ENCODE data around the gene SPACA7. TPM values are rescaled to one million over a fixed set of nuclear protein-coding genes. Genes with fewer than 3 reads are reported as not detected.

The SPACA7 gene
- total and polyA plus RNA-seq, 10 of the 15 experiments (the other 5 are each of a cell fraction or from before 2014, with no cell fraction given): not detected

GRCh38 chr13:112465251-112466131, 89.3 kb downstream of the SPACA7 start:
- DNase-seq (ENCODE audit: low read depth, low spot score) (no peak), FAIRE-seq (no peak), ATAC-seq (no peak)
- Histone ChIP-seq H3K4me2 (ENCODE audit: control insufficient read depth, insufficient read depth) (no peak overlapping the region), H3K4me3 (no peak overlapping the region), H3K27ac (ENCODE audit: control insufficient read depth, insufficient read depth) (no peak overlapping the region), H3K4me1 (ENCODE audit: control insufficient read depth, insufficient read depth, low read length) (no peaks in the 10 kb centered on the region), H3K36me3 (ENCODE audit: control insufficient read depth in 2 of 2, insufficient read depth in 2 of 2, low read length in 1 of 2) (no peaks in the 10 kb centered on the region), H3K79me2 (ENCODE audit: control insufficient read depth, insufficient read depth, low read length) (no peaks in the 10 kb centered on the region), H3K9me3 (replicated peaks; ENCODE audit: control insufficient read depth, insufficient read depth, low read length) (no peaks in the 10 kb centered on the region; the same call in 2 of the 3 replicates), H3K9ac (ENCODE audit: control insufficient read depth, insufficient read depth, low read length) (no peak overlapping the region), H2AFZ (ENCODE audit: control insufficient read depth, low read depth, low read length) (no peak overlapping the region), H4K20me1 (ENCODE audit: control insufficient read depth, insufficient read depth) (no peaks in the 10 kb centered on the region), H3K27me3 (replicated peaks in 1 of 2; ENCODE audit: control insufficient read depth in 2 of 2, insufficient read depth in 2 of 2, low read length in 1 of 2) (no peaks in the 10 kb centered on the region)
- RAD21 ChIA-PET (ENCODE audit: unreplicated experiment): no interaction called here
- no peak for TF ChIP-seq ZNF687 (IDR thresholded peaks at IDR 0.05)
- TF ChIP-seq REST (IDR thresholded peaks at IDR 0.05; ENCODE audit: low read depth, low read length): no peak
- TF ChIP-seq ZBED1 (IDR thresholded peaks at IDR 0.05; ENCODE audit: borderline replicate concordance): no peak
- TF ChIP-seq ETV6 (conservative IDR thresholded peaks at IDR 0.05 in 1 of 2, IDR thresholded peaks at IDR 0.05 in 1 of 2; ENCODE audit: borderline replicate concordance in 1 of 2, low read depth in 1 of 2): no peak
- TF ChIP-seq BCLAF1 (IDR thresholded peaks at IDR 0.05): no peak
- no peak for TF ChIP-seq IKZF2 (IDR thresholded peaks at IDR 0.05)
- TF ChIP-seq RCOR1 (conservative IDR thresholded peaks at IDR 0.05; ENCODE audit: low read depth, low read length): no peak
- no TSS peak for BruUV-seq (replicated peaks)
- in situ Hi-C loops (cut with MboI): no loop called here
- SMC1A ChIA-PET (ENCODE audit: uncharacterized antibody, unreplicated experiment): no interaction called here
- WGBS (ENCODE audit: insufficient coverage, insufficient replicate concordance, low lambda C conversion rate, missing lambda C conversion rate): 77% methylated on average over 34 of the region's 35 CpGs
- intact Hi-C loops (cut with micrococcal nuclease; ENCODE audit: unreplicated experiment): no loop called here
- CTCF ChIA-PET: no interaction called here
- POLR2A ChIA-PET: no interaction called here
